Stimulated activated naive CD8-positive, alpha-beta T cell treated with anti-CD3 and anti-CD28 coated beads, Interleukin-15, amount 100 ng/mL, for 72 hours (primary cell): ENCODE results near the gene GRIN2A.
A peak's percentile ranks its signal among the peaks of the same experiment; 100 is the strongest.

ENCODE experiments used
- ATAC-seq: fragments of 150-1000 bp; cut with Tn5 transposase; 2 replicates; pipeline ENCODE4 v1.10.0; 2021; ENCODE audit warnings: mild to moderate bottlenecking, moderate library complexity
- DNase-seq, 2 donors: peaks; one replicate each; pipeline ENCODE4 v3.0.0; 2021 to 2022
- H3K27ac Mint-ChIP-seq, 2 donors: one replicate each; pipeline ENCODE4 v1.8.0; 2022; ENCODE audit warnings: mild to moderate bottlenecking in 2 of 2, mixed read lengths in 2 of 2, moderate library complexity in 2 of 2
- H3K27me3 Mint-ChIP-seq: one replicate; pipeline ENCODE4 v1.8.0; 2022; ENCODE audit warnings: mixed read lengths
- H3K4me1 Mint-ChIP-seq: one replicate; pipeline ENCODE4 v1.8.0; 2022; ENCODE audit warnings: mild to moderate bottlenecking, mixed read lengths
- H3K4me3 Mint-ChIP-seq, 2 donors: one replicate each; pipeline ENCODE4 v1.8.0; 2022; ENCODE audit warnings: mild to moderate bottlenecking in 2 of 2, mixed read lengths in 2 of 2, moderate library complexity in 1 of 2
- H3K9me3 Mint-ChIP-seq, 2 donors: one replicate each; pipeline ENCODE4 v1.8.0; 2022; ENCODE audit warnings: mixed read lengths in 2 of 2

GRIN2A gene

GRCh38 chr16:9850817-9851216 lies 331.4 kb downstream of the GRIN2A start:
- Mint-ChIP-seq H3K27ac (no peak overlapping the region), H3K4me3 (no peak overlapping the region), H3K4me1 (no peaks in the 10 kb centered on the region), H3K9me3 (no peaks in the 10 kb centered on the region), H3K27me3 (no peaks in the 10 kb centered on the region)
- ATAC-seq (no peak), DNase-seq (no peak)

GRCh38 chr16:9849697-9850245 lies 332.5 kb downstream of the GRIN2A start:
- DNase-seq (no peak), ATAC-seq (no peak)
- Mint-ChIP-seq H3K27ac (no peak overlapping the region), H3K27me3 (no peaks in the 10 kb centered on the region), H3K4me1 (no peaks in the 10 kb centered on the region), H3K9me3 (no peaks in the 10 kb centered on the region), H3K4me3 (no peak overlapping the region)

GRCh38 chr16:9847146-9847545 lies 335.1 kb downstream of the GRIN2A start:
- H3K4me1 Mint-ChIP-seq, result no peaks in the 10 kb centered on the region
- ATAC-seq, result no peak

GRCh38 chr16:9846362-9847099 lies 335.7 kb downstream of the GRIN2A start:
- no peak overlapping the region for H3K27ac Mint-ChIP-seq
- DNase-seq (no peak), ATAC-seq (no peak)
- H3K4me3 Mint-ChIP-seq, result no peak overlapping the region
- H3K9me3 Mint-ChIP-seq, result no peaks in the 10 kb centered on the region
- H3K27me3 Mint-ChIP-seq, result no peaks in the 10 kb centered on the region
- H3K4me1 Mint-ChIP-seq, result no peaks in the 10 kb centered on the region

More at GRCh38 chr16:9847146-9847545, 335.1 kb downstream of the GRIN2A start:
- DNase-seq, result no peak
- Mint-ChIP-seq H3K27me3 (no peaks in the 10 kb centered on the region), H3K4me3 (no peak overlapping the region), H3K9me3 (no peaks in the 10 kb centered on the region), H3K27ac (no peak overlapping the region)

- DNase-seq, result no peak
- no peak for ATAC-seq
- H3K4me1 Mint-ChIP-seq, result no peaks in the 10 kb centered on the region
Observed at GRCh38 chr16:9845661-9846361, 336.4 kb downstream of the GRIN2A start.

GRCh38 chr16:9844361-9844760 lies 337.9 kb downstream of the GRIN2A start:
- no peaks in the 10 kb centered on the region for H3K9me3 Mint-ChIP-seq
- no peak overlapping the region for H3K4me3 Mint-ChIP-seq
- DNase-seq (no peak), ATAC-seq (no peak)
- H3K27me3 Mint-ChIP-seq, result no peaks in the 10 kb centered on the region
- H3K4me1 Mint-ChIP-seq, result no peaks in the 10 kb centered on the region
- no peak overlapping the region for H3K27ac Mint-ChIP-seq

More at GRCh38 chr16:9845661-9846361, 336.4 kb downstream of the GRIN2A start:
- Mint-ChIP-seq H3K9me3 (no peaks in the 10 kb centered on the region), H3K27ac (no peak overlapping the region), H3K27me3 (no peaks in the 10 kb centered on the region), H3K4me3 (no peak overlapping the region)

- H3K4me1 Mint-ChIP-seq, result no peaks in the 10 kb centered on the region
- DNase-seq, result no peak
- H3K4me3 Mint-ChIP-seq, result no peak overlapping the region
- no peaks in the 10 kb centered on the region for H3K9me3 Mint-ChIP-seq
- no peak for ATAC-seq
- no peaks in the 10 kb centered on the region for H3K27me3 Mint-ChIP-seq
- no peak overlapping the region for H3K27ac Mint-ChIP-seq
Observed at GRCh38 chr16:9843424-9844018, 338.7 kb downstream of the GRIN2A start.

GRCh38 chr16:9840761-9841665 lies 341.2 kb downstream of the GRIN2A start:
- Mint-ChIP-seq H3K4me3 (no peak overlapping the region), H3K4me1 (no peaks in the 10 kb centered on the region), H3K9me3 (peaks cover 0 to 7% of the 10 kb centered on the region in 2 donors), H3K27ac (no peak overlapping the region), H3K27me3 (no peaks in the 10 kb centered on the region)
- DNase-seq (no peak), ATAC-seq (no peak)

- DNase-seq (no peak), ATAC-seq (no peak)
- Mint-ChIP-seq H3K9me3 (peaks cover 0 to 7% of the 10 kb centered on the region in 2 donors), H3K27me3 (no peaks in the 10 kb centered on the region), H3K4me3 (no peak overlapping the region), H3K4me1 (no peaks in the 10 kb centered on the region), H3K27ac (no peak overlapping the region)
Observed at GRCh38 chr16:9837481-9837880, 344.7 kb downstream of the GRIN2A start.

GRCh38 chr16:9836118-9836736 lies 346.0 kb downstream of the GRIN2A start:
- H3K27ac Mint-ChIP-seq, result no peak overlapping the region

GRCh38 chr16:9827062-9827752 lies 355.0 kb downstream of the GRIN2A start:
- DNase-seq (no peak), ATAC-seq (no peak)
- Mint-ChIP-seq H3K27me3 (peaks cover 15% of the 10 kb centered on the region), H3K27ac (no peak overlapping the region), H3K9me3 (no peaks in the 10 kb centered on the region), H3K4me3 (no peak overlapping the region), H3K4me1 (no peaks in the 10 kb centered on the region)

More at GRCh38 chr16:9836118-9836736, 346.0 kb downstream of the GRIN2A start:
- Mint-ChIP-seq H3K4me3 (no peak overlapping the region), H3K4me1 (no peaks in the 10 kb centered on the region), H3K9me3 (peaks cover 0 to 7% of the 10 kb centered on the region in 2 donors), H3K27me3 (no peaks in the 10 kb centered on the region)
- ATAC-seq (no peak), DNase-seq (no peak)

- Mint-ChIP-seq H3K4me1 (no peaks in the 10 kb centered on the region), H3K4me3 (no peak overlapping the region)
- DNase-seq, result no peak
Observed at GRCh38 chr16:9826656-9827055, 355.6 kb downstream of the GRIN2A start.

GRCh38 chr16:9824200-9825068 lies 357.8 kb downstream of the GRIN2A start:
- DNase-seq (no peak), ATAC-seq (no peak)
- Mint-ChIP-seq H3K27me3 (peaks cover 15% of the 10 kb centered on the region), H3K4me1 (no peaks in the 10 kb centered on the region), H3K27ac (peak overlapping the region in 1 of 2 donors; percentile 49), H3K4me3 (no peak overlapping the region), H3K9me3 (no peaks in the 10 kb centered on the region)

More at GRCh38 chr16:9826656-9827055, 355.6 kb downstream of the GRIN2A start:
- Mint-ChIP-seq H3K27ac (no peak overlapping the region), H3K27me3 (peaks cover 15% of the 10 kb centered on the region), H3K9me3 (no peaks in the 10 kb centered on the region)
- ATAC-seq, result no peak
